ENCODE measurements around the gene MBD2. TPM values are rescaled to one million over a fixed set of nuclear protein-coding genes. Genes with fewer than 3 reads are reported as not detected.

The MBD2 gene
- total RNA-seq, 2 donors from 2014 or later: 91.6 to 151 TPM

GRCh38 chr18:54181856-54182602 lies 42.4 kb downstream of the MBD2 start:
- no peak overlapping the region for H3K27ac Mint-ChIP-seq
- H3K36me3 Mint-ChIP-seq: peaks cover 0 to 12% of the 10 kb centered on the region in 2 donors
- no peaks in the 10 kb centered on the region for H3K9me3 Mint-ChIP-seq
- peak; percentile 87 to 93 for ATAC-seq
- no peak for DNase-seq (ENCODE audit: low spot score in 2 of 2)

GRCh38 chr18:54173980-54174630 lies 50.4 kb downstream of the MBD2 start:
- no peak for DNase-seq (ENCODE audit: low spot score in 2 of 2)
- peaks cover 0 to 25% of the 10 kb centered on the region in 2 donors for H3K36me3 Mint-ChIP-seq

DNA sequence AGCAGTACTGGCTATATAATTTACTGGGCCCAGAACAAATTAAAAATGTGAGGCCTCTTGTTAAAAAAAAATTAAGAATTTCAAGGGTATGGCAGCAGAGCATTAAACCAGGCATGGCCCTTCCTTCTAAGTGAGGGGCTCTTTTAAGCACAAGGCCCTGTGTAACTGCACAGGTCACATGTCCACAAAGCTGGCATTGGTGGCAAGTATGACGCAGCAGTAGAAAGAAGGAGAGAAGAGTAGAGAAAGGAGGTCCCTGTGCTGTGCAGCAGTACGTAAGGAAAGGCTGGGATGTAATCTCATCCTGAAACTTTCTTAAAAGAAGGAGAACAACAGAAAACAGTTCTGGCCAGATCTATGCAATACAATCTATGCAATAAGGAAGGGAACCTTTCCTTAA lies 51.2 kb downstream of the MBD2 start:
- DNase-seq (ENCODE audit: low spot score in 2 of 2) (no peak), ATAC-seq (no peak)
- Mint-ChIP-seq H3K9me3 (no peaks in the 10 kb centered on the region), H3K27ac (peak overlapping the region; percentile 74 to 81), H3K36me3 (peaks cover 0 to 25% of the 10 kb centered on the region in 2 donors)

More at GRCh38 chr18:54173980-54174630, 50.4 kb downstream of the MBD2 start:
- ATAC-seq: peak; percentile 69 to 78
- H3K27ac Mint-ChIP-seq: peak overlapping the region; percentile 74 to 81
- no peaks in the 10 kb centered on the region for H3K9me3 Mint-ChIP-seq

GRCh38 chr18:54169431-54170403 lies 54.8 kb downstream of the MBD2 start:
- Mint-ChIP-seq H3K36me3 (peaks cover 0 to 20% of the 10 kb centered on the region in 2 donors), H3K9me3 (no peaks in the 10 kb centered on the region), H3K27ac (no peak overlapping the region)
- no peak for DNase-seq (ENCODE audit: low spot score in 2 of 2)
- no peak for ATAC-seq

- Mint-ChIP-seq H3K27ac (peak overlapping the region in 1 of 2 donors; percentile 7), H3K36me3 (peaks cover 5 to 27% of the 10 kb centered on the region in 2 donors), H3K9me3 (no peaks in the 10 kb centered on the region)
- DNase-seq (ENCODE audit: low spot score in 2 of 2) (no peak), ATAC-seq (no peak)
These were observed 59.0 kb downstream of the MBD2 start for GRCh38 chr18:54165450-54165849.

DNA sequence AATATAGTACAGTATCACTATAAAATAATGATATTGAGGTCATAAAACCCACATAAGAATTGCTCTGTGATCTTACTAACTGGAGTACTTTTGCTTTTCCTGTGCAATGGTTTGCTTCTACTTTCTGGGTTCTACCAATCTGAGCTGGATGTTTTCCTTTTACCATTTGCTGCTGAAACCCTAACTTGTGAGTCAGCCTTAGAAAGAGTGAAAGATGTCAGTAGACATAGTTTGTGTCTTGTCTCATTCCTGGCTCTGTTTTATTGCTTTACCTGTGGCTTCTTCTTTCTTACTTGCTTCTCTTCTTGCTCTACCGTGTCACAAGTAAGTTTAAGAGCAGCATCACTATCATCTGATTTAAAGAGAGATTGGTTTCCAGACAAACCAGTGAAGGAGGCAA lies 61.0 kb downstream of the MBD2 start:
- peak; percentile 88 to 97 for ATAC-seq
- H3K27ac Mint-ChIP-seq: peak overlapping the region; percentile 13 to 17

DNA sequence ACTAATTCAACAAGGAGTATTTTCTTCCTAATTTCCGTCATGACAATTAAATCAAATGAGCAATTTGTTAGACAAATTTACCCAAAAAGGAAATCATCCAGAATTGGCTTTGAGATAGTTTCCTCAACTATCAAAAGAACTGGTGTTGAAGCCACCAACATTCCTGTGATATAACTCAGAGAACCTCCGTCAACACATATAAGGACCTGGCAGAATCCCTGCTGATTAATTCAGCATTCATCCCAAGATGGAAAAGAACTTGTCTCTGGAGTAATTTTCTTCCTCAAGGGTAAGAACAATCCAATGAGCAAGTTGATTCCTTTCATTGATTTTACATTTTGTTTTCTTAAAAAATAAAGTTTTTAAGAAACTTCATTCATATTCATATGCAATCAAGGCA lies 62.0 kb downstream of the MBD2 start:
- H3K9me3 Mint-ChIP-seq: no peaks in the 10 kb centered on the region
- peaks cover 29 to 47% of the 10 kb centered on the region in 2 donors for H3K36me3 Mint-ChIP-seq
- ATAC-seq (no peak), DNase-seq (ENCODE audit: low spot score in 2 of 2) (no peak)
- no peak overlapping the region for H3K27ac Mint-ChIP-seq

More for the DNA sequence above, 61.0 kb downstream of the MBD2 start:
- no peak for DNase-seq (ENCODE audit: low spot score in 2 of 2)
- Mint-ChIP-seq H3K9me3 (no peaks in the 10 kb centered on the region), H3K36me3 (peaks cover 20 to 37% of the 10 kb centered on the region in 2 donors)

DNA sequence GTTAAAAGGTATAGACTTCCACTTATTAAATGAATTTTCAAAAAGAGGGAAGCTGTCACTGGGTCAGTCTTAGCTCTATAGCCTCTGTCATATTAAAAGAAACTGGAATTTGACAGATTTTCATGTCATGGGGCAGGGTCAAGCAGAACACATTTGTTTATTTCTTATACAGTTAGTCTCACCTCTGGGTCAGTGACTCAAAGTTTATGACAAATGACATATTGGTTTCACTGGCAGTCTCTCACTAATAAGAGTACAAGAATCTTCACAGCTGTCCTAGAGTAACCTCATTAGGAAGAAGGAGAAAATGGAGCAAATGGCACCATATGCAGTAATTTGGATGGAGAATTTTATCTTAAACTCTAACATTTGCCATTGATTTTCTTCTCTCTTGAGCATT lies 63.2 kb downstream of the MBD2 start:
- ATAC-seq (peak in 1 of 2 donors; percentile 27), DNase-seq (ENCODE audit: low spot score in 2 of 2) (no peak)
- H3K9me3 Mint-ChIP-seq: no peaks in the 10 kb centered on the region
- peak overlapping the region; percentile 59 to 71 for H3K27ac Mint-ChIP-seq
- peaks cover 29 to 47% of the 10 kb centered on the region in 2 donors for H3K36me3 Mint-ChIP-seq

DNA sequence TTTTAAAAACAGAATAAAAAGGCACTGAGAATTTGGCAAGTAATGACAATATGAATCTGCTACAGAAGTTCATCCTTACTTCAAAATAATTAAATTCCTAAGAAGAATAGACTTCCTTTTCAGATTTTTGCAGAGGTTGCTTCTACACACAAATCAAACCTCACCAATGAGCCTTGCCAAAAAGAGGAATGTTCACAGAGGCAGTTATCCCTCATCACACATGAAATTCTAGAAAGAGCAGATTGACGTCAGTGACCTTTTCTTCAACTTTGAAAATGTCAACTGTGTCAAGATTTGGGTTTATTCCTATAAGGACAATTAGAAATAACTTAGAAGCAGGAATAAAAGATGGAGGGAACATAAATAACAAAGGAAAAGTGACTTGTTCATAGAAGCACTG lies 64.6 kb downstream of the MBD2 start:
- DNase-seq (ENCODE audit: low spot score in 2 of 2): no peak
- Mint-ChIP-seq H3K9me3 (no peaks in the 10 kb centered on the region), H3K27ac (peak overlapping the region in 1 of 2 donors; percentile 90), H3K36me3 (peaks cover 29 to 50% of the 10 kb centered on the region in 2 donors)
- no peak for ATAC-seq

GRCh38 chr18:54157646-54158385 lies 66.7 kb downstream of the MBD2 start:
- no peak for DNase-seq (ENCODE audit: low spot score in 2 of 2)
- ATAC-seq: no peak
- Mint-ChIP-seq H3K36me3 (peaks cover 29 to 70% of the 10 kb centered on the region in 2 donors), H3K9me3 (no peaks in the 10 kb centered on the region), H3K27ac (peak overlapping the region in 1 of 2 donors; percentile 84)

GRCh38 chr18:54155412-54155811 lies 69.1 kb downstream of the MBD2 start:
- H3K27ac Mint-ChIP-seq: no peak overlapping the region
- no peaks in the 10 kb centered on the region for H3K9me3 Mint-ChIP-seq
- H3K36me3 Mint-ChIP-seq: peaks cover 23 to 71% of the 10 kb centered on the region in 2 donors
- DNase-seq (ENCODE audit: low spot score in 2 of 2): no peak
- ATAC-seq: no peak

- H3K9me3 Mint-ChIP-seq: no peaks in the 10 kb centered on the region
- DNase-seq (ENCODE audit: low spot score in 2 of 2): no peak
- H3K36me3 Mint-ChIP-seq: peaks cover 13 to 61% of the 10 kb centered on the region in 2 donors
- H3K27ac Mint-ChIP-seq: no peak overlapping the region
- ATAC-seq: no peak
These were observed 70.2 kb downstream of the MBD2 start for GRCh38 chr18:54154231-54154630.

DNA sequence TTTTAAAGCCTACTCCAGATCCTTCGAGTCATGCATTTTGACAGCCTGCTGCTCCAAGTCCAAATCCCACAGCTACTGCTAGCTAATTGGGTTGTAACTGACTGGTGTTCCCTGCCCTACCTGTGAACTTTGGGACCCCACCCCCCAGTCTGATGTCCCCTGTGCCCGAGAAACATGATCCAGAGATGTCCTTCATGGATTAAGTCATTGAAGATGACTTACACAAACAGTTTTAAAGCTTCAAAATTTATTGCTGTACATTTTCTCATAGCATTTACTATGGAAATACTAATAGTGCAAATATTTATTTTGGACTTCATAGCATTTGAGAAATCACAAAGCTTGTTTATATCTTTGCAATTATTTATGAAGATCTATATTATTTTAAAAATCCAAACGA lies 73.1 kb downstream of the MBD2 start:
- Mint-ChIP-seq H3K36me3 (peaks cover 0 to 57% of the 10 kb centered on the region in 2 donors), H3K9me3 (no peaks in the 10 kb centered on the region), H3K27ac (peak overlapping the region; percentile 88 to 96)
- ATAC-seq (no peak), DNase-seq (ENCODE audit: low spot score in 2 of 2) (no peak)

- H3K27ac Mint-ChIP-seq: peak overlapping the region; percentile 96 to 97
- no peaks in the 10 kb centered on the region for H3K9me3 Mint-ChIP-seq
- peaks cover 0 to 57% of the 10 kb centered on the region in 2 donors for H3K36me3 Mint-ChIP-seq
- ATAC-seq (no peak), DNase-seq (ENCODE audit: low spot score in 2 of 2) (no peak)
These were observed 74.2 kb downstream of the MBD2 start for GRCh38 chr18:54150226-54150625.

GRCh38 chr18:54149078-54149697 lies 75.3 kb downstream of the MBD2 start:
- DNase-seq (ENCODE audit: low spot score in 2 of 2) (peak in 1 of 2 donors; percentile 41), ATAC-seq (peak; percentile 84 to 90)
- peaks cover 0 to 47% of the 10 kb centered on the region in 2 donors for H3K36me3 Mint-ChIP-seq
- H3K27ac Mint-ChIP-seq: peak overlapping the region; percentile 96 to 97
- H3K9me3 Mint-ChIP-seq: no peaks in the 10 kb centered on the region

All from activated naive CD4-positive, alpha-beta T cell treated with anti-CD3 and anti-CD28 coated beads, Interleukin-2, amount 50 U/mL, for 72 hours (primary cell).